Neuronal stem cell (in vitro differentiated cells): ENCODE data around the gene ITPR2.

Source experiments
- DNase-seq: peaks from one replicate; pipeline ENCODE4 v3.0.0-alpha.2; 2013; ENCODE audit warnings: low spot score
- H2AFZ ChIP-seq: one replicate; pipeline ENCODE4 v1.6.1; 2013; ENCODE audit warnings: mild to moderate bottlenecking, low read length, inconsistent platforms
- H2AK5ac ChIP-seq: 2 replicates; pipeline ENCODE4 v1.6.1; 2013; ENCODE audit warnings: low read depth, mild to moderate bottlenecking, inconsistent platforms, low read length, moderate library complexity, mixed read lengths
- H2BK120ac ChIP-seq: 2 replicates; pipeline ENCODE4 v1.6.1; 2013; ENCODE audit warnings: low read depth, mild to moderate bottlenecking, inconsistent platforms, low read length, moderate library complexity, mixed read lengths
- H2BK12ac ChIP-seq: one replicate; pipeline ENCODE4 v1.6.1; 2013; ENCODE audit warnings: low read length, inconsistent platforms
- H2BK15ac ChIP-seq: 2 replicates; pipeline ENCODE4 v1.6.1; 2013; ENCODE audit warnings: mild to moderate bottlenecking, low read length, inconsistent platforms, mixed read lengths
- H2BK5ac ChIP-seq: one replicate; pipeline ENCODE4 v1.6.1; 2013; ENCODE audit warnings: inconsistent platforms, mild to moderate bottlenecking, low read length, moderate library complexity
- H3K14ac ChIP-seq: one replicate; pipeline ENCODE4 v1.6.1; 2013; ENCODE audit warnings: low read length, inconsistent platforms
- H3K18ac ChIP-seq: 2 replicates; pipeline ENCODE4 v1.6.1; 2013; ENCODE audit warnings: low read length, inconsistent platforms
- H3K23ac ChIP-seq: 2 replicates; pipeline ENCODE4 v1.6.1; 2013; ENCODE audit warnings: low read depth, mild to moderate bottlenecking, mixed read lengths, low read length, inconsistent platforms; ENCODE audit not compliant: poor library complexity
- H3K27ac ChIP-seq: replicated peaks from 3 replicates; pipeline ENCODE4 v1.5.1; 2013; ENCODE audit warnings: low read length, inconsistent platforms
- H3K27me3 ChIP-seq, 3 experiments: 2 replicates each; pipeline ENCODE4 v1.6.1; 2013; ENCODE audit warnings: low read length in 3 of 3, mild to moderate bottlenecking in 2 of 3, inconsistent platforms in 1 of 3, low read depth in 1 of 3, mixed read lengths in 1 of 3, moderate library complexity in 1 of 3; ENCODE audit not compliant: control insufficient read depth in 3 of 3, insufficient read depth in 3 of 3
- H3K36me3 ChIP-seq, 2 donors: replicated peaks in 1 of 2; 2 replicates each; pipeline ENCODE4 v1.6.1; 2013; ENCODE audit warnings: low read length in 2 of 2; ENCODE audit not compliant: control insufficient read depth in 2 of 2, insufficient read depth in 2 of 2
- H3K4ac ChIP-seq: 2 replicates; pipeline ENCODE4 v1.6.1; 2013; ENCODE audit warnings: inconsistent platforms, mild to moderate bottlenecking, low read length, moderate library complexity
- H3K4me1 ChIP-seq, 2 donors: 1 replicate in 1 of 2; 2 replicates in 1 of 2; pipeline ENCODE4 v1.6.1; 2013; ENCODE audit warnings: low read length in 2 of 2, low read depth in 1 of 2; ENCODE audit not compliant: control insufficient read depth in 2 of 2, insufficient read depth in 1 of 2
- H3K4me2 ChIP-seq: one replicate; pipeline ENCODE4 v1.6.1; 2013; ENCODE audit warnings: mild to moderate bottlenecking, low read length, inconsistent platforms; ENCODE audit not compliant: insufficient read depth, poor library complexity, severe bottlenecking
- H3K4me3 ChIP-seq, 2 donors: 2 replicates each; pipeline ENCODE4 v1.5.1; 2013; ENCODE audit warnings: low read length in 2 of 2, mild to moderate bottlenecking in 2 of 2, inconsistent platforms in 1 of 2, moderate library complexity in 1 of 2
- H3K79me1 ChIP-seq: one replicate; pipeline ENCODE4 v1.6.1; 2013; ENCODE audit warnings: low read depth, mild to moderate bottlenecking, inconsistent platforms, low read length, moderate library complexity
- H3K9ac ChIP-seq: one replicate; pipeline ENCODE4 v1.6.1; 2013; ENCODE audit warnings: mild to moderate bottlenecking, low read depth, low read length, inconsistent platforms; ENCODE audit not compliant: poor library complexity
- H3K9me3 ChIP-seq, 2 donors: replicated peaks in 1 of 2; 2 replicates each; pipeline versions ENCODE3 to v1.6.1; 2013; ENCODE audit warnings: low read length in 2 of 2, mild to moderate bottlenecking in 2 of 2, inconsistent platforms in 1 of 2, low read depth in 1 of 2, mixed read lengths in 1 of 2, moderate library complexity in 1 of 2; ENCODE audit not compliant: control insufficient read depth in 2 of 2, insufficient read depth in 1 of 2
- H4K8ac ChIP-seq: one replicate; pipeline ENCODE4 v1.6.1; 2013; ENCODE audit warnings: low read depth, mild to moderate bottlenecking, inconsistent platforms, low read length, moderate library complexity
- H4K91ac ChIP-seq: one replicate; pipeline ENCODE4 v1.6.1; 2013; ENCODE audit warnings: low read length, low read depth, mild to moderate bottlenecking, inconsistent platforms; ENCODE audit not compliant: poor library complexity
- WGBS, 2 donors: extraction: QIAGEN DNeasy Blood & Tissue Kit; methylation state at CpG; one replicate each; pipeline ENCODE4 v1.1.7; 2013; ENCODE audit warnings: missing lambda C conversion rate in 2 of 2, mixed read lengths in 1 of 2; ENCODE audit not compliant: insufficient read length in 2 of 2, insufficient replicate concordance in 1 of 2; ENCODE audit errors: extremely low coverage in 2 of 2; 5-methylcytosine and 5-hydroxymethylcytosine counted together

The ITPR2 gene

GRCh38 chr12:26467351-26467750 is 365.6 kb downstream of the ITPR2 start:
- Histone ChIP-seq H3K27ac (no peak overlapping the region), H2BK15ac (no peak overlapping the region), H2BK5ac (no peak overlapping the region), H3K27me3 (no peaks in the 10 kb centered on the region), H4K91ac (no peak overlapping the region), H3K23ac (no peak overlapping the region), H3K36me3 (no peaks in the 10 kb centered on the region), H3K4me2 (no peak overlapping the region), H2AFZ (no peak overlapping the region), H2BK12ac (no peak overlapping the region), H3K9me3 (no peaks in the 10 kb centered on the region), H3K18ac (no peak overlapping the region), H4K8ac (no peak overlapping the region), H3K14ac (no peak overlapping the region), H2BK120ac (no peak overlapping the region), H3K9ac (no peak overlapping the region), H3K79me1 (no peaks in the 10 kb centered on the region), H3K4ac (no peak overlapping the region), H2AK5ac (no peak overlapping the region), H3K4me1 (no peaks in the 10 kb centered on the region), H3K4me3 (no peak overlapping the region)
- no CpG with 5 or more reads among the region's 1 CpG for WGBS, 2 donors
- DNase-seq, result no peak

- H3K4me1 ChIP-seq, result no peaks in the 10 kb centered on the region
- H3K9me3 ChIP-seq, result no peaks in the 10 kb centered on the region
- no peak overlapping the region for H2AFZ ChIP-seq
- H2BK12ac ChIP-seq, result no peak overlapping the region
- H3K4me3 ChIP-seq, result no peak overlapping the region
- no peak overlapping the region for H2BK120ac ChIP-seq
- no peaks in the 10 kb centered on the region for H3K36me3 ChIP-seq
- no peak overlapping the region for H2BK5ac ChIP-seq
- no peaks in the 10 kb centered on the region for H3K27me3 ChIP-seq
- no CpG with 5 or more reads among the region's 2 CpGs for WGBS, 2 donors
- H3K27ac ChIP-seq, result no peak overlapping the region
- H4K8ac ChIP-seq, result no peak overlapping the region
- H4K91ac ChIP-seq, result no peak overlapping the region
- no peaks in the 10 kb centered on the region for H3K79me1 ChIP-seq
- no peak for DNase-seq
- H3K23ac ChIP-seq, result no peak overlapping the region
- H3K18ac ChIP-seq, result no peak overlapping the region
- no peak overlapping the region for H3K4ac ChIP-seq
- H3K14ac ChIP-seq, result no peak overlapping the region
- H2AK5ac ChIP-seq, result no peak overlapping the region
- H2BK15ac ChIP-seq, result no peak overlapping the region
- no peak overlapping the region for H3K9ac ChIP-seq
- no peak overlapping the region for H3K4me2 ChIP-seq
Observed at GRCh38 chr12:26466726-26467125, 366.3 kb downstream of the ITPR2 start.

DNA sequence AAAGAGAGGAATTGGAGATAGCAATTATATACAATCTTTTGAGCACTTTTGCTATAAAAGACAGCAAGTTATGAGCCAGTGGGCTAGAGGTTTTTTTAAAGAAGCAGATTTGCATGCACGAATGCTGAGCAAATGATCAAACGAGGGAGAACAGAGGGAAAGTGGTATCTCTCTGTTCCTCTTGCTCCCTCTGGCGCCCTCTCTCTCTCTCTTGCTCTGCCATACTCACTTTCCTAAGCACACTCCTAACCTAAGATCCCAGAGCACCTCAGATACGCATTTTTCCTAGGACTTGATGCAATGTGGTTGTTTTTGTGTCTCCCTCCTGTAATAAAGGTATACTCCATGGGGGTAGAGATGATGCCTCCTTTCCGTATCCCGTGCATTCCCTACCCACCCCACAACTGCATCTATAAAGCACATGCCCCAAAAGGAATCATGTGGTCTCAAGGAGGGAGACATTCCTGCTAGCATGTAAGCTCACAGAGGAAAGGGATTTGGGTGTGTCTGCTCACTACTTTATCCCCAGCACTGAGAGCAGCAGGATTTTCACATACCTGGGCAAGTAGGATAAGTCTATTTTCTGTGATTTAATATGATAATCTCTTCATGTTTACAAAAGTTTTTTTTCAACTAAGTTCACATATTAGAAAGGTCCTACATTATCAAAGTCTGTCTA is 367.4 kb downstream of the ITPR2 start:
- no peak overlapping the region for H3K14ac ChIP-seq
- no peak overlapping the region for H2BK12ac ChIP-seq
- no peaks in the 10 kb centered on the region for H3K36me3 ChIP-seq
- H3K4me1 ChIP-seq, result no peaks in the 10 kb centered on the region
- no peak overlapping the region for H3K4ac ChIP-seq
- no peak overlapping the region for H2BK15ac ChIP-seq
- no peak overlapping the region for H3K18ac ChIP-seq
- no CpG with 5 or more reads among the region's 6 CpGs for WGBS, 2 donors
- H4K8ac ChIP-seq, result no peak overlapping the region
- H2AFZ ChIP-seq, result no peak overlapping the region
- DNase-seq, result no peak
- H2AK5ac ChIP-seq, result no peak overlapping the region
- H4K91ac ChIP-seq, result no peak overlapping the region
- no peak overlapping the region for H3K4me2 ChIP-seq
- no peaks in the 10 kb centered on the region for H3K27me3 ChIP-seq
- H3K79me1 ChIP-seq, result no peaks in the 10 kb centered on the region
- no peak overlapping the region for H2BK120ac ChIP-seq
- no peak overlapping the region for H3K23ac ChIP-seq
- no peak overlapping the region for H3K27ac ChIP-seq
- no peak overlapping the region for H3K4me3 ChIP-seq
- no peak overlapping the region for H3K9ac ChIP-seq
- no peaks in the 10 kb centered on the region for H3K9me3 ChIP-seq
- H2BK5ac ChIP-seq, result no peak overlapping the region

GRCh38 chr12:26461776-26462175 is 371.2 kb downstream of the ITPR2 start:
- no peaks in the 10 kb centered on the region for H3K36me3 ChIP-seq
- no peak overlapping the region for H3K27ac ChIP-seq
- no peaks in the 10 kb centered on the region for H3K79me1 ChIP-seq
- no peak overlapping the region for H3K4me2 ChIP-seq
- no peak overlapping the region for H3K23ac ChIP-seq
- no peak overlapping the region for H3K4me3 ChIP-seq
- no peak overlapping the region for H2BK12ac ChIP-seq
- no peak overlapping the region for H2BK15ac ChIP-seq
- no peak overlapping the region for H2BK120ac ChIP-seq
- no peak for DNase-seq
- H2BK5ac ChIP-seq, result no peak overlapping the region
- no peak overlapping the region for H2AFZ ChIP-seq
- no peak overlapping the region for H3K14ac ChIP-seq
- H4K91ac ChIP-seq, result no peak overlapping the region
- peaks cover 0 to 3% of the 10 kb centered on the region in 2 donors for H3K4me1 ChIP-seq
- H4K8ac ChIP-seq, result no peak overlapping the region
- H3K27me3 ChIP-seq, result no peaks in the 10 kb centered on the region
- H3K18ac ChIP-seq, result no peak overlapping the region
- no peak overlapping the region for H3K9ac ChIP-seq
- no CpG with 5 or more reads among the region's 1 CpG for WGBS, 2 donors
- no peak overlapping the region for H3K4ac ChIP-seq
- no peak overlapping the region for H2AK5ac ChIP-seq
- H3K9me3 ChIP-seq, result no peaks in the 10 kb centered on the region
